Mesendoderm (in vitro differentiated cells): Measurements from ENCODE around the gene UNC93A.
"Not testable (repeated sequence)": the region's sequence is repeated elsewhere in the genome, so short reads cannot be mapped to it uniquely, and the experiment has no call there.

Source experiments
- DNase-seq: peaks from one replicate; pipeline ENCODE4 v3.0.0; 2013
- H2AK5ac ChIP-seq: 2 replicates; pipeline ENCODE4 v1.6.1; 2013; ENCODE audit warnings: low read length, inconsistent platforms
- H2BK120ac ChIP-seq: 2 replicates; pipeline ENCODE4 v1.6.1; 2013; ENCODE audit warnings: low read depth, mild to moderate bottlenecking, low read length, moderate library complexity, mixed read lengths
- H2BK15ac ChIP-seq: replicated peaks from 2 replicates; pipeline ENCODE4 v1.6.1; 2013; ENCODE audit warnings: low read depth, mild to moderate bottlenecking, moderate library complexity
- H2BK5ac ChIP-seq: 2 replicates; pipeline ENCODE4 v1.6.1; 2013; ENCODE audit warnings: low read length, inconsistent platforms
- H3K18ac ChIP-seq: 2 replicates; pipeline ENCODE4 v1.6.1; 2013; ENCODE audit warnings: mild to moderate bottlenecking, low read length, mixed read lengths
- H3K23ac ChIP-seq: one replicate; pipeline ENCODE4 v1.6.1; 2013; ENCODE audit warnings: low read length
- H3K27ac ChIP-seq: 2 replicates; pipeline ENCODE4 v1.5.1; 2013; ENCODE audit warnings: low read depth, mild to moderate bottlenecking, inconsistent platforms, low read length, moderate library complexity
- H3K27me3 ChIP-seq: 2 replicates; pipeline ENCODE4 v1.6.1; 2013; ENCODE audit warnings: low read length, control low read depth, mild to moderate bottlenecking, inconsistent platforms; ENCODE audit not compliant: insufficient read depth, poor library complexity
- H3K36me3 ChIP-seq: 2 replicates; pipeline ENCODE4 v1.6.1; 2013; ENCODE audit warnings: low read length, inconsistent platforms; ENCODE audit not compliant: control insufficient read depth, insufficient read depth
- H3K4ac ChIP-seq: one replicate; pipeline ENCODE4 v1.6.1; 2013; ENCODE audit warnings: low read depth, mild to moderate bottlenecking, low read length, moderate library complexity
- H3K4me1 ChIP-seq: 2 replicates; pipeline ENCODE4 v1.6.1; 2013; ENCODE audit warnings: low read depth, low read length, inconsistent platforms; ENCODE audit not compliant: control insufficient read depth
- H3K4me2 ChIP-seq: 2 replicates; pipeline ENCODE4 v1.6.1; 2013; ENCODE audit warnings: low read length
- H3K4me3 ChIP-seq: 2 replicates; pipeline ENCODE4 v1.5.1; 2013; ENCODE audit warnings: mild to moderate bottlenecking, low read length
- H3K56ac ChIP-seq: one replicate; pipeline ENCODE4 v1.6.1; 2013; ENCODE audit warnings: low read length
- H3K79me1 ChIP-seq: 2 replicates; pipeline ENCODE4 v1.6.1; 2013; ENCODE audit warnings: low read length, inconsistent platforms
- H3K79me2 ChIP-seq: 2 replicates; pipeline ENCODE4 v1.6.1; 2013; ENCODE audit warnings: mild to moderate bottlenecking, low read length; ENCODE audit not compliant: control insufficient read depth, insufficient read depth
- H3K9ac ChIP-seq: 2 replicates; pipeline ENCODE4 v1.6.1; 2013; ENCODE audit warnings: low read length, inconsistent platforms
- H4K5ac ChIP-seq: one replicate; pipeline ENCODE4 v1.6.1; 2013; ENCODE audit warnings: low read length
- H4K8ac ChIP-seq: one replicate; pipeline ENCODE4 v1.6.1; 2013; ENCODE audit warnings: low read depth, mild to moderate bottlenecking, control low read depth, low read length, moderate library complexity
- WGBS: extraction: QIAGEN DNeasy Blood & Tissue Kit; methylation state at CpG from one replicate; pipeline ENCODE4 v1.1.7; 2013; ENCODE audit warnings: low lambda C conversion rate, missing lambda C conversion rate; ENCODE audit not compliant: insufficient coverage; ENCODE audit errors: extremely low coverage; 5-methylcytosine and 5-hydroxymethylcytosine counted together

The UNC93A gene

DNA sequence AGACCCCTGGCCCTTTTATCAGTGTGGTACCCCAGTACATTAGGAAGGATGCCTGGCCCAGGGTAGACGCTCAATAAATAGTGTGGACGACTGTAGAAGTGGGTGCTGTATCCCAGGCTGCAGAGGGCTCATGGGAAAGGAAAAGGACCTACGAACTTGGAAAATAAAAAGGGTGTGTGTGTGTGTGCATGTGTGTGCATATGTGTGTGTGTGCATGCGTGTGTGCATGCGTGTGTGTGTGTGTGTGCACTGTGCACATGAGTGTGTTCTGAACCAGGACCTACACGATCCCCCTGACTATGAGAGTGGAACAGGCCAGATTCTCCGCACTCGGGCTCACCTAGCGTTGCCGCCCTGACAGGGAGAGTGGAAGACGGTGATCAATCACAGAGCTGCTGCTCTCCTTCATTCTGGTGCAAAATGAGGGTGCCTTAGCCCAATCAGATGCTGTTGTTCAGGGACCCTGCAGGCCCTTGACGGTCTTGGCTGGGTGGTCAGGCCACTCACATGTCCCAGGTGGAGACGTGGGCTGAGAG lies 3.5 kb upstream of the UNC93A start:
- Histone ChIP-seq H3K27ac (no peak overlapping the region), H3K4ac (no peak overlapping the region), H2BK120ac (no peak overlapping the region), H3K27me3 (no peaks in the 10 kb centered on the region), H3K36me3 (no peaks in the 10 kb centered on the region), H2BK5ac (no peak overlapping the region), H4K8ac (no peak overlapping the region), H3K4me1 (peaks cover 1% of the 10 kb centered on the region), H2AK5ac (peak overlapping the region; percentile 68), H3K79me2 (no peaks in the 10 kb centered on the region), H3K4me2 (no peak overlapping the region), H4K5ac (no peak overlapping the region), H3K79me1 (no peaks in the 10 kb centered on the region), H2BK15ac (no peak overlapping the region), H3K56ac (peak overlapping the region; percentile 29), H3K23ac (no peak overlapping the region), H3K9ac (no peak overlapping the region), H3K18ac (no peak overlapping the region), H3K4me3 (no peak overlapping the region)
- no CpG with 5 or more reads among the region's 13 CpGs for WGBS
- DNase-seq, result no peak

DNA sequence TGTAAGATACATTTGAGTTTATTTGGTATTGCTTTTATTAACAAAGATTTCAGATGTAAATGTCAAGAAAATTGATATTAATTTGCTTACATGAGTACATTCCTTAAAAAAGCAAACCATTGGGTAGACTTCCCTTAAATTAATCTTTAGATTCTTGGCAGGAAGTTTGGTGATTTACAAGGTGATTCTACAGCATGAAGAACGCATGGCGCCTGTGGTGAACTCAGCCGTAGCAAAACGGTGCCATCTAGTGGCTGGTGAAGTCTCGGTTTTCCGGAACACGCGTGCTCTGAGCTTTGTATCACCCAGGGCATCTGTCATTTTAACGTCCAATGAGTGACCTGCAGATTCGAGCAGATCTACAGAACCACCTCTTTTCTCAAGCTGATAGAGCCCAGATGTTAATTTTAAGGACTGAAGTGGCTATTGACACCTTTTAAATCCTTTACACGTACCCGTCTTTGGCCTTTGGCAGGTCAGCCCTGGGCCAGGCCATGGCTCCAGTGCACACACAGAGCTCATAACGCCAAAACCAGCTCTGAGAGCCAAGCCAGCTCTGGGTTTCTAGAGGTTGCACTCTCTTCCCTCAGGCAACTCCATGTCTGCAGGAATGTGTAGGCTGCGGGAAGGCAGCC lies 2.4 kb upstream of the UNC93A start:
- not testable (repeated sequence) for H3K27me3 ChIP-seq, H3K4me2 ChIP-seq, H3K36me3 ChIP-seq, H3K4me3 ChIP-seq, H3K27ac ChIP-seq, H2BK5ac ChIP-seq, H4K5ac ChIP-seq, H3K79me1 ChIP-seq, H4K8ac ChIP-seq, H3K9ac ChIP-seq, H3K18ac ChIP-seq, H2BK15ac ChIP-seq, H2BK120ac ChIP-seq, H3K79me2 ChIP-seq, H3K4me1 ChIP-seq, H2AK5ac ChIP-seq, H3K23ac ChIP-seq
- H3K4ac ChIP-seq, result peak overlapping the region; percentile 28
- WGBS, result no CpG with 5 or more reads among the region's 14 CpGs
- H3K56ac ChIP-seq, result peak overlapping the region; percentile 35
- DNase-seq, result peak; percentile 84

DNA sequence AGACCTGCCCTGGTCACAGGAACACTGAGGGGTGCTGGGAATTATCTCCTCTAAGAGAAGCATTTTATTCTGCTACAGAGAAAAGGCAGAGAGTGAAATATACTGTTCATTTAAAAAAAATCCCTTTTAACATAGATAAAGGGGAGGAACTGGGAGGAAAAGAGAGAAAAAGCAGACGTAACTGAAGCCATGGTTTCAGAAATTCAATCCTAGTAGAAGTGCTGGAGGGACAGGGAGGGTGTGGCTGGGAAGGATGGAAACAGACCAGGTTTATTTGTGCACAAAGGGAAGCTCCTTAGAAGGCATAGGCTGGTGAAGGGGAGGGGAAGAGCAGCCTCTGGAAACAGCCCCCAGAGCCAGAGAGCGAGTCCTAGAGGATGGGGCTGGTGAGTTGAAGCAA lies 1.8 kb upstream of the UNC93A start:
- not testable (repeated sequence) for H3K79me1 ChIP-seq, H3K27ac ChIP-seq, H3K4me1 ChIP-seq, H2BK5ac ChIP-seq, H3K79me2 ChIP-seq, H2AK5ac ChIP-seq, H3K9ac ChIP-seq, H3K4me2 ChIP-seq, H4K8ac ChIP-seq, DNase-seq, H3K4me3 ChIP-seq, H3K27me3 ChIP-seq, H3K18ac ChIP-seq, H2BK120ac ChIP-seq, H3K4ac ChIP-seq, H2BK15ac ChIP-seq, H3K36me3 ChIP-seq, H4K5ac ChIP-seq, H3K23ac ChIP-seq
- H3K56ac ChIP-seq, result peak overlapping the region; percentile 35
- WGBS, result no CpG with 5 or more reads among the region's 2 CpGs

DNA sequence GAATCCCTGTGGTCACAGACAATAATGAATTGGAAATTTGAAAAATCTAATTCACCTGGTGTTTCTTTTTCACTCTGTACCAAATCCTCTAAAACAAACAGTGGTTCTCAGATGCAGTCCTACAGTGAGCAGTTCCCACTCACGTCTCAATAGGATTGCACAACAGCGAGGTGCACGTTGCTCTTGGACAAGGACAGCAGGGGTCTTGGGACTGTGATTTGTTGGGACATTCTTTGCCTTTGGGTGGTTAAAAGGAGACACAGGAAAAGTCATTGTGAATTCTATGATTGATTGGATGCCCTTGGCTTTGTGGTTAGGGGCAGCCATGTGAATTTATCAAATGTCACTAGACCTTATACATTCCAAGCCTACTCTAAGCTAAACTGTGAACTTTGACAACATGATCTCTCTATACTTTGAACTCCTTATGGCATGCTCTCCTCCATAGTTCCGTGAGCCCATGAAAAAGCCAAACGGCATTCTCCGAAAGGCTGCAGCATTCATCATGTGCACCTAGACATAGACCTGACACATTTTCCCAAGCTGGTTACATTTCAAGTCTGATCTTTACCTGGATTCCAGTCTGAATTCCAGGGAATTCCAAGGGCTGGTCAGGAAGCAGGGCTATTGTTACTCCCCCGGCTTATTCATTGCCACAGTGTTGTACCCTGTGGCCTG lies 647 bp downstream of the UNC93A start:
- no peak overlapping the region for H3K23ac ChIP-seq
- no peaks in the 10 kb centered on the region for H3K79me1 ChIP-seq
- no peak overlapping the region for H4K8ac ChIP-seq
- H3K27ac ChIP-seq, result no peak overlapping the region
- no peak overlapping the region for H2BK15ac ChIP-seq
- H3K9ac ChIP-seq, result no peak overlapping the region
- H2AK5ac ChIP-seq, result no peak overlapping the region
- no peak overlapping the region for H4K5ac ChIP-seq
- H3K4ac ChIP-seq, result no peak overlapping the region
- H2BK5ac ChIP-seq, result no peak overlapping the region
- no peak overlapping the region for H3K4me3 ChIP-seq
- WGBS, result no CpG with 5 or more reads among the region's 7 CpGs
- H3K18ac ChIP-seq, result no peak overlapping the region
- H3K79me2 ChIP-seq, result no peaks in the 10 kb centered on the region
- H3K4me2 ChIP-seq, result no peak overlapping the region
- H2BK120ac ChIP-seq, result no peak overlapping the region
- H3K56ac ChIP-seq, result no peak overlapping the region
- H3K4me1 ChIP-seq, result peaks cover 3% of the 10 kb centered on the region
- no peaks in the 10 kb centered on the region for H3K27me3 ChIP-seq
- H3K36me3 ChIP-seq, result no peaks in the 10 kb centered on the region
- no peak for DNase-seq

DNA sequence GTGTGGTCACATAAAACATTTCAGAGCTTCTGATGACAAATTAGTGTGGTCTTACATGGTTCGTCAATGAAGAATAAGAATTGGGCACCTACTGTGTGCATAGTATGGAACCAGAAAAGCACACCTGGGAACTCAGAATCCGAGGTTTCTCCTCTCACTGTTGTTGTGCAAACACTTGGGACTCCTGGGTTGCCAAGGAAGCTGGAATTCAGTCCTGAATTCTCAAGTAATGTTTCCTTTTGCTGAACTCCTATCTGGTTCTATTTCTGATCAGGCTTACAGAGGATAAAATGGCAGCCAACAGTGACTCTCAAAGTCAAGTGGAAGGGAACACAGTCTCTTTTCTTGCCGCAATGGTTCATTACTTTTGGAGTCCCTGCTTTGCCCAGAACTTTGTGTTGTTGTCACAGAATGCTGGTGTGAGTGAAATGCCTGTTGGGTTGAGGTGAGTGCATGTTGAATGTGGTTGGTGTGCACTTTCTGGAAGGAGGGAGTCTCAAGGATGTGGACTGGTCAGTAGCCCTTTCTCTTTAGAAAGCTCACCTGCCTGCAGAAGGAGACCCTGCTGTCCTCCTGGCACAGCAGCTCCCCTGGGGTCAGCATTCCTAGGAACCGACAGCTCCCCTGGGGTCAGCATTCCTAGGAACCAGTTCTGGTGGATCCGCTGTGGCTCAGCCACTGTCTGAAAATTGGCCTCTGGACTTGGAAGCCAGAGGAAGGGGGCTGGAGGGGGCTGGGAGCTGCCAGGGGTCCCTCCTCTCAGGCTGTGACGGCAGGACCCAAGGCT lies 1.4 kb downstream of the UNC93A start:
- H3K56ac ChIP-seq, result peak overlapping the region; percentile 8
- H3K4ac ChIP-seq, result no peak overlapping the region
- WGBS, result no CpG with 5 or more reads among the region's 6 CpGs

More for the DNA sequence above, 1.4 kb downstream of the UNC93A start:
- Histone ChIP-seq H2AK5ac (no peak overlapping the region), H3K18ac (no peak overlapping the region), H2BK5ac (no peak overlapping the region), H3K79me1 (no peaks in the 10 kb centered on the region), H4K8ac (no peak overlapping the region), H3K27me3 (no peaks in the 10 kb centered on the region), H3K4me1 (peaks cover 3% of the 10 kb centered on the region), H3K4me3 (no peak overlapping the region), H3K4me2 (no peak overlapping the region), H3K79me2 (no peaks in the 10 kb centered on the region), H4K5ac (no peak overlapping the region), H2BK120ac (no peak overlapping the region), H3K9ac (no peak overlapping the region), H3K27ac (no peak overlapping the region), H2BK15ac (no peak overlapping the region), H3K36me3 (no peaks in the 10 kb centered on the region), H3K23ac (no peak overlapping the region)
- peak; percentile 46 for DNase-seq
